NCI-H2171 treated with DMSO at 0.1 percent for 48 hours (cell line): ENCODE measurements around the gene PYY.

ENCODE experiments used
- DNase-seq: peaks from one replicate; lab custom pipeline; 2025; lab: John Stamatoyannopoulos, UW

Gene PYY

GRCh38 chr17:43915559-43915958, 38.2 kb downstream of the PYY start:
- DNase-seq = no peak

- peak; percentile 13 for DNase-seq
These were observed 39.3 kb downstream of the PYY start for GRCh38 chr17:43914451-43914850.

- DNase-seq = no peak
These were observed 40.2 kb downstream of the PYY start for GRCh38 chr17:43913584-43913983.

DNA sequence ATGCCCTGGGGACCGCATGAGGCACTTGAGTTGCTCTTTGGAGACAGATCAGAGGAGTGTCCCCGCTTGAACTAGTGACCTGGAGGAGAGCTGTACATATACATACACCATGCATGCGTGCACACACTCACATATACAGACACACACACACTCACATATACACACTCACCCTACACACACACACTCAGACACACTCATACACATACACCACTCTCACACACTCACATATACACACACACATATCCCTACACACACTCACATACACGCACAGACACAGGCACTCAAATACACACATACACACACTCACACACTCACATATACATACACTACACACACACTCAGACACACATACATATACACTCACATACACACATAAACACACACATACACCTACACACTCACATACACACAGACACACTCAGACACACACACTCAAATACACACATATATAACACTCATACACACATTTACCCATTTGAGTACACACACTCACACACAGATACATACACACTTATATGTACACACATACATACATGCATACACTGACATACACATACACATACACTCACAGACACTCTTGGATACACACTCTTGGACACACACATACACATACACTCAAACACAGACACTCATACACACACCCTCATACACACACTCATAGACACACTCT, 41.0 kb downstream of the PYY start:
- DNase-seq = no peak

- no peak for DNase-seq
These were observed 41.8 kb downstream of the PYY start for GRCh38 chr17:43911904-43912303.

DNA sequence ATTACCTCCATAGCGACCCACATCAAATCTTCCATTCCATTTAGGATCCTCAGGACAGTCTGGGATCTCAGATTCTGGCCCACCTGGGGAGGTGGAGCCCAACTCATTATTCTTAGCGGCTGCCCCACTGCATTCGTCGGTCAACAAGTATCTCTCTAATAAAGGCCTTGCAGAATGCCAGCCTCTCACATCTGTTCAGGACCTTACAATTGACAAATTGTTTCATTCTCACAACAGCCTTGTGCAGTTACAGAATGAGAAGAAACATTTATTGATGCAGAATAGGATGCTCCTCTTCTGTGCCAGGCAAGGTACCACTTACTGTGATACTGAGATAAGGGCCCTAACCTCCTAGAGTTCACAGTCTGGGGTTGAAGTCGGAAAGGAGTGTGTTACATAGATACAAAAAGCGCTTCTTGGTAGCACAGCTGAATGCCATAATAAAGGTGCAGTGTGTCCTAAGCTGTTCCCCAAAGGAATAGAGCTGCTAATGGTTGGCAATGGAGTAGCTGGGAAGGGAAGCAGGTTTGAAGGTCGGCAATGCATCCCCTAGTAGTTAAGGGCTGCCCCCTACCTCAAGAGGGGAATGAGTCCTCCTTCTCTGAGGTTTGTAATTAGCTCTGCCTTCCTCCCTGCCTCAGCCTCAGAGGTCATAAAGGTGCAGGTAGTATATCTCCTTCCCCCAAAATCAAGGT, 44.1 kb downstream of the PYY start:
- no peak for DNase-seq

DNA sequence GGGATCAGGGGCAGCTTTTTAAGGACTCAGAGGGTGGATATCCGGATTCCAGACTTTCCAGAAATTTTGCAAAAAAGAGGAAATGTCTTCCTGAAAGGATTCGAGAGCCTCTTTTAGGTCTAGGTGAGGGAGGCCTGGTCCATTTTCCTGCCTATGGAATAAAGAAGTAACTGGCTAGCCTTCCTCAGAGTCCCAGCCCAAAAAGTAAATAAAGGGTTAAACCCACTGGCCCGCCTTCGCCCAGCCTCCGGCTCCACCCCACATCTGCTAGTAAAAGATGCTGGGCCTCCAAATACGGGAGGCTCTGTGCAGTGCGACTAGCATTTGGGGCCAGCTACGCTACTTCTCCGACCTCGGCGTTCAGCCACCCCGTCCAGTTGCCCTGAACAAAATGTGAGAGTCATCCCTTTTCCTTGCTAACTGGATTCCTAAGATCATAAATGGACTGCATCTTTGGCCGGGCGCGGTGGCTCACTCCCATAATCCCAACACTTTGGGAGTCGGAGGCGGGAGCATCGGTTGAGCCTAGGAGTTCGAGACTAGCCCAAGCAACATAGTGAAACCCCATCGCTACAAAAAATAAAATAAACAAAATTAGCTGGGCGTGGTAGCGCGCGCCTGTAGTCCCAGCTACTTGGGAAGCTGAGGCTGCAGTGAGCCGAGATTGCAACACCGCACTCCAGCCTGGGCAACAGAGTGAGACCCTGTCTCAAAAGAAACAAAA, 45.6 kb downstream of the PYY start:
- peak; percentile 73 for DNase-seq

GRCh38 chr17:43907425-43907981, 46.2 kb downstream of the PYY start, which contains the start of gene MPP2:
MPP2 (minus strand) TSS chr17:43907536; CDS start chr17:43904460, 3,076 bp downstream.
- DNase-seq = peak; percentile 87

GRCh38 chr17:43906951-43907424, 46.8 kb downstream of the PYY start:
- DNase-seq = no peak

- DNase-seq = peak; percentile 44
These were observed 47.5 kb downstream of the PYY start for GRCh38 chr17:43905985-43906852.

- DNase-seq = peak; percentile 36
These were observed 48.2 kb downstream of the PYY start for GRCh38 chr17:43905400-43905984.
